Astrocyte (in vitro differentiated cells and primary cell): ENCODE results near the gene CPZ.

Experiments
- CTCF ChIP-seq: IDR thresholded peaks from 2 replicates; pipeline ENCODE4 v1.5.1; 2011; ENCODE audit warnings: low read depth, mild to moderate bottlenecking, inconsistent platforms, low read length, moderate library complexity; ENCODE audit not compliant: insufficient read depth
- EZH2 ChIP-seq: IDR thresholded peaks from 2 replicates; pipeline ENCODE4 v1.6.1; 2012; ENCODE audit warnings: mild to moderate bottlenecking, low read length, inconsistent platforms; ENCODE audit not compliant: insufficient read depth

DNA sequence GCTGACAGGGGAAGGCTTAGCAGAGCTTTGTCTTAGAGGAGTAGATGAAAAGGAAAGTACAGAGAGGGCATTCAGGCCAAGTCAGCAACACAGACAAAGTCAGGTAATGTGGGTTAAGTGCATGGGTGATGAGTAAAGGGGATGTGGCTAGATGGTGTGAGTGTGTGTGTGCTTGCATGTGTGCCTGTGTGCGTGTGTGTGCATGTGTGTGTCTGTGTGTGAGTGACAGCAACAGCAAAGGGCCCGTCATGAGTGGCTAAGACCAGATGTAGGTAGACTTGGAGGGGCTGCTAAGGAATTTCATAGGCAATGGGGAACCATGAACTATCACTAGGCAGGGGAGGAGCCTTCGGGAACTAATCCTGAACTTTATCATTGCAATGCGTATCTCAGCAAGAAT, 14.6 kb upstream of the CPZ start:
- TF ChIP-seq CTCF: no peak
- no peak for TF ChIP-seq EZH2
